ENCODE data around the gene FAM131A.

Gene FAM131A

GRCh38 chr3:184306341-184306972 lies 30.9 kb upstream of the FAM131A start:
- Histone ChIP-seq H3K4me3 (ENCODE audit: low read depth, low read length) (no peak overlapping the region), H3K36me3 (peaks cover 72% of the 10 kb centered on the region), H3K27me3 (no peaks in the 10 kb centered on the region), H3K9me3 (no peaks in the 10 kb centered on the region), H3K4me1 (peaks cover 7% of the 10 kb centered on the region)
- DNase-seq = no peak
- TF ChIP-seq CTCF (IDR thresholded peaks at IDR 0.05; ENCODE audit: low read depth, low read length) = no peak

GRCh38 chr3:184307915-184308314 lies 29.5 kb upstream of the FAM131A start:
- no peaks in the 10 kb centered on the region for H3K9me3 ChIP-seq
- no peak overlapping the region for H3K4me3 ChIP-seq (ENCODE audit: low read depth, low read length)
- peaks cover 7% of the 10 kb centered on the region for H3K4me1 ChIP-seq
- TF ChIP-seq CTCF (IDR thresholded peaks at IDR 0.05; ENCODE audit: low read depth, low read length) = no peak
- DNase-seq = no peak
- no peaks in the 10 kb centered on the region for H3K27me3 ChIP-seq
- H3K36me3 ChIP-seq = peaks cover 57% of the 10 kb centered on the region

GRCh38 chr3:184308744-184309143 lies 28.7 kb upstream of the FAM131A start:
- peaks cover 7% of the 10 kb centered on the region for H3K4me1 ChIP-seq
- no peaks in the 10 kb centered on the region for H3K27me3 ChIP-seq
- peak; percentile 41 for DNase-seq
- H3K36me3 ChIP-seq = peaks cover 50% of the 10 kb centered on the region
- no peaks in the 10 kb centered on the region for H3K9me3 ChIP-seq
- H3K4me3 ChIP-seq (ENCODE audit: low read depth, low read length) = no peak overlapping the region
- TF ChIP-seq CTCF (IDR thresholded peaks at IDR 0.05; ENCODE audit: low read depth, low read length) = peak; percentile 32

- no peak overlapping the region for H3K4me3 ChIP-seq (ENCODE audit: low read depth, low read length)
- TF ChIP-seq CTCF (IDR thresholded peaks at IDR 0.05; ENCODE audit: low read depth, low read length) = no peak
- peaks cover 41% of the 10 kb centered on the region for H3K36me3 ChIP-seq
- no peaks in the 10 kb centered on the region for H3K9me3 ChIP-seq
- H3K27me3 ChIP-seq = no peaks in the 10 kb centered on the region
- peaks cover 10% of the 10 kb centered on the region for H3K4me1 ChIP-seq
- no peak for DNase-seq
Observed at GRCh38 chr3:184311633-184312032, 25.8 kb upstream of the FAM131A start.

- peak; percentile 96 for DNase-seq
- no peaks in the 10 kb centered on the region for H3K27me3 ChIP-seq
- no peaks in the 10 kb centered on the region for H3K9me3 ChIP-seq
- H3K4me3 ChIP-seq (ENCODE audit: low read depth, low read length) = peak within 1 kb of the TSS; percentile 92
- peaks cover 43% of the 10 kb centered on the region for H3K36me3 ChIP-seq
- peaks cover 14% of the 10 kb centered on the region for H3K4me1 ChIP-seq
- TF ChIP-seq CTCF (IDR thresholded peaks at IDR 0.05; ENCODE audit: low read depth, low read length) = no peak
Observed at GRCh38 chr3:184314363-184314699, 23.1 kb upstream of the FAM131A start, which contains the start of gene EIF4G1. TSS of gene EIF4G1 (plus strand) at chr3:184314606. CDS start at chr3:184315797, 1,191 bp downstream.

GRCh38 chr3:184314700-184315542 lies 22.5 kb upstream of the FAM131A start:
- H3K4me1 ChIP-seq = peaks cover 19% of the 10 kb centered on the region
- DNase-seq = peak; percentile 76
- peaks cover 47% of the 10 kb centered on the region for H3K36me3 ChIP-seq
- no peak for TF ChIP-seq CTCF (IDR thresholded peaks at IDR 0.05; ENCODE audit: low read depth, low read length)
- H3K4me3 ChIP-seq (ENCODE audit: low read depth, low read length) = peak overlapping the region; percentile 92
- no peaks in the 10 kb centered on the region for H3K9me3 ChIP-seq
- no peaks in the 10 kb centered on the region for H3K27me3 ChIP-seq

Data from BE2C (cell line).